ENCODE data around the gene ZNF655. TPM values are rescaled to one million over a fixed set of nuclear protein-coding genes. Genes with fewer than 3 reads are reported as not detected.

The ZNF655 gene
- total RNA-seq, 1 experiment from 2014 or later: 59.3 TPM

GRCh38 chr7:99597762-99598501 is 39.5 kb downstream of the ZNF655 start, which contains the start of gene TMEM225B:
TMEM225B (plus strand) TSS chr7:99598267; CDS start chr7:99604389, 6,122 bp downstream.
- no TSS peak for BruUV-seq (replicated peaks)
- Histone ChIP-seq H3K27ac (ENCODE audit: low read depth, low read length, poor library complexity, severe bottlenecking) (no peak within 1 kb of the TSS), H3K4me1 (ENCODE audit: insufficient read depth, low read length, poor library complexity, severe bottlenecking) (no peaks in the 10 kb centered on the region), H3K4me3 (ENCODE audit: low read depth, low read length, poor library complexity, severe bottlenecking) (no peak within 1 kb of the TSS), H3K36me3 (ENCODE audit: insufficient read depth, low read length, poor library complexity, severe bottlenecking) (no peaks in the 10 kb centered on the region), H3K9me3 (ENCODE audit: low read depth, low read length, poor library complexity, severe bottlenecking) (no peaks in the 10 kb centered on the region), H3K27me3 (replicated peaks; ENCODE audit: insufficient read depth, low read depth, low read length, poor library complexity) (no peaks in the 10 kb centered on the region)
- no peak for TF ChIP-seq EZH2 (IDR thresholded peaks at IDR 0.05; ENCODE audit: borderline replicate concordance, low read depth, low read length, poor library complexity, severe bottlenecking)
- TF ChIP-seq, protein P1, sequence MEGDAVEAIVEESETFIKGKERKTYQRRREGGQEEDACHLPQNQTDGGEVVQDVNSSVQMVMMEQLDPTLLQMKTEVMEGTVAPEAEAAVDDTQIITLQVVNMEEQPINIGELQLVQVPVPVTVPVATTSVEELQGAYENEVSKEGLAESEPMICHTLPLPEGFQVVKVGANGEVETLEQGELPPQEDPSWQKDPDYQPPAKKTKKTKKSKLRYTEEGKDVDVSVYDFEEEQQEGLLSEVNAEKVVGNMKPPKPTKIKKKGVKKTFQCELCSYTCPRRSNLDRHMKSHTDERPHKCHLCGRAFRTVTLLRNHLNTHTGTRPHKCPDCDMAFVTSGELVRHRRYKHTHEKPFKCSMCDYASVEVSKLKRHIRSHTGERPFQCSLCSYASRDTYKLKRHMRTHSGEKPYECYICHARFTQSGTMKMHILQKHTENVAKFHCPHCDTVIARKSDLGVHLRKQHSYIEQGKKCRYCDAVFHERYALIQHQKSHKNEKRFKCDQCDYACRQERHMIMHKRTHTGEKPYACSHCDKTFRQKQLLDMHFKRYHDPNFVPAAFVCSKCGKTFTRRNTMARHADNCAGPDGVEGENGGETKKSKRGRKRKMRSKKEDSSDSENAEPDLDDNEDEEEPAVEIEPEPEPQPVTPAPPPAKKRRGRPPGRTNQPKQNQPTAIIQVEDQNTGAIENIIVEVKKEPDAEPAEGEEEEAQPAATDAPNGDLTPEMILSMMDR (conservative IDR thresholded peaks at IDR 0.05; ENCODE audit: low read depth, low read length): no peak
- CTCF ChIA-PET: no interaction called here
- POLR2A ChIA-PET (ENCODE audit: low non-redundant PET): no interaction called here
- intact Hi-C loops (cut with micrococcal nuclease; ENCODE audit: unreplicated experiment): no loop called here
- no peak for DNase-seq (ENCODE audit: low spot score)

GRCh38 chr7:99599836-99600235 is 41.4 kb downstream of the ZNF655 start:
- TF ChIP-seq, protein P1 (conservative IDR thresholded peaks at IDR 0.05; ENCODE audit: low read depth, low read length): no peak
- TF ChIP-seq EZH2 (IDR thresholded peaks at IDR 0.05; ENCODE audit: borderline replicate concordance, low read depth, low read length, poor library complexity, severe bottlenecking): no peak
- DNase-seq (ENCODE audit: low spot score): no peak
- ChIA-PET CTCF (interaction anchor here (1.0 kb wide), 1 partner anchor 296 kb away, joined by 3 read pairs; no protein-coding TSS in a partner anchor), POLR2A (ENCODE audit: low non-redundant PET) (no interaction called here)
- Histone ChIP-seq H3K4me3 (ENCODE audit: low read depth, low read length, poor library complexity, severe bottlenecking) (no peak overlapping the region), H3K9me3 (ENCODE audit: low read depth, low read length, poor library complexity, severe bottlenecking) (no peaks in the 10 kb centered on the region), H3K27me3 (replicated peaks; ENCODE audit: insufficient read depth, low read depth, low read length, poor library complexity) (no peaks in the 10 kb centered on the region), H3K27ac (ENCODE audit: low read depth, low read length, poor library complexity, severe bottlenecking) (no peak overlapping the region), H3K4me1 (ENCODE audit: insufficient read depth, low read length, poor library complexity, severe bottlenecking) (no peaks in the 10 kb centered on the region), H3K36me3 (ENCODE audit: insufficient read depth, low read length, poor library complexity, severe bottlenecking) (no peaks in the 10 kb centered on the region)
- no TSS peak for BruUV-seq (replicated peaks)
- intact Hi-C loops (cut with micrococcal nuclease; ENCODE audit: unreplicated experiment): no loop called here

- H3K4me1 ChIP-seq (ENCODE audit: insufficient read depth, low read length, poor library complexity, severe bottlenecking): no peaks in the 10 kb centered on the region
- POLR2A ChIA-PET (ENCODE audit: low non-redundant PET): no interaction called here
- no peak overlapping the region for H3K4me3 ChIP-seq (ENCODE audit: low read depth, low read length, poor library complexity, severe bottlenecking)
- H3K9me3 ChIP-seq (ENCODE audit: low read depth, low read length, poor library complexity, severe bottlenecking): no peaks in the 10 kb centered on the region
- BruUV-seq (replicated peaks): no TSS peak
- H3K27ac ChIP-seq (ENCODE audit: low read depth, low read length, poor library complexity, severe bottlenecking): no peak overlapping the region
- no peak for DNase-seq (ENCODE audit: low spot score)
- H3K36me3 ChIP-seq (ENCODE audit: insufficient read depth, low read length, poor library complexity, severe bottlenecking): no peaks in the 10 kb centered on the region
- no peaks in the 10 kb centered on the region for H3K27me3 ChIP-seq (replicated peaks; ENCODE audit: insufficient read depth, low read depth, low read length, poor library complexity)
- intact Hi-C loops (cut with micrococcal nuclease; ENCODE audit: unreplicated experiment): no loop called here
- TF ChIP-seq, protein P1 (conservative IDR thresholded peaks at IDR 0.05; ENCODE audit: low read depth, low read length): no peak
- TF ChIP-seq EZH2 (IDR thresholded peaks at IDR 0.05; ENCODE audit: borderline replicate concordance, low read depth, low read length, poor library complexity, severe bottlenecking): no peak
- CTCF ChIA-PET: no interaction called here
These were observed 43.3 kb downstream of the ZNF655 start for GRCh38 chr7:99601656-99602310.

All from A673 (cell line).